MM.1S (cell line): ENCODE measurements around the gene RPS2.

Experiments used
- DNase-seq: peaks from one replicate; pipeline ENCODE4 v3.0.0-alpha.2; 2015
- H2AFZ ChIP-seq: fragments of 300-600 bp; sonication (generic); 2 replicates; pipeline ENCODE4 v1.6.0; 2016; ENCODE audit warnings: antibody characterized with exemption, low read length
- H3F3A ChIP-seq: fragments of 300-600 bp; sonication (generic); 2 replicates; pipeline ENCODE4 v1.6.1; 2016; ENCODE audit warnings: mild to moderate bottlenecking, antibody characterized with exemption, low read length, moderate library complexity, mixed read lengths; ENCODE audit not compliant: insufficient read depth
- H3K27ac ChIP-seq: fragments of 300-600 bp; sonication (generic); 2 replicates; pipeline ENCODE4 v1.5.1; 2016; ENCODE audit warnings: mild to moderate bottlenecking, low read length
- H3K27me3 ChIP-seq: fragments of 300-600 bp; sonication (generic); replicated peaks from 2 replicates; pipeline ENCODE4 v1.6.0; 2016; ENCODE audit warnings: low read length; ENCODE audit not compliant: insufficient read depth
- H3K36me3 ChIP-seq: fragments of 300-600 bp; sonication (generic); replicated peaks from 2 replicates; pipeline ENCODE4 v1.6.1; 2016; ENCODE audit warnings: mild to moderate bottlenecking, low read length, mixed read lengths; ENCODE audit not compliant: insufficient read depth
- H3K4me1 ChIP-seq: fragments of 300-600 bp; sonication (generic); 2 replicates; pipeline ENCODE4 v1.6.1; 2016; ENCODE audit warnings: low read length, mixed read lengths
- H3K4me2 ChIP-seq: fragments of 300-600 bp; sonication (generic); 2 replicates; pipeline ENCODE4 v1.6.0; 2016; ENCODE audit warnings: low read depth, low read length
- H3K4me3 ChIP-seq: fragments of 300-600 bp; sonication (generic); 2 replicates; pipeline ENCODE4 v1.5.1; 2016; ENCODE audit warnings: low read length, mixed read lengths
- H3K79me2 ChIP-seq: fragments of 300-600 bp; sonication (generic); 2 replicates; pipeline ENCODE4 v1.6.1; 2016; ENCODE audit warnings: mixed run types, low read length, mixed read lengths
- H3K9ac ChIP-seq: fragments of 300-600 bp; sonication (generic); 2 replicates; pipeline ENCODE4 v1.6.1; 2016; ENCODE audit warnings: low read length, mixed read lengths
- H3K9me2 ChIP-seq: fragments of 300-600 bp; sonication (generic); replicated peaks from 2 replicates; pipeline ENCODE4 v1.6.1; 2016; ENCODE audit warnings: mild to moderate bottlenecking, low read length, mixed read lengths; ENCODE audit not compliant: insufficient read depth
- H3K9me3 ChIP-seq: fragments of 300-600 bp; sonication (generic); replicated peaks from 2 replicates; pipeline ENCODE4 v1.6.1; 2016; ENCODE audit warnings: mild to moderate bottlenecking, low read length, mixed read lengths; ENCODE audit not compliant: insufficient read depth
- H4K20me1 ChIP-seq: fragments of 300-600 bp; sonication (generic); 2 replicates; pipeline ENCODE4 v1.6.1; 2016; ENCODE audit warnings: mild to moderate bottlenecking, low read length, moderate library complexity, mixed read lengths; ENCODE audit not compliant: insufficient read depth
- EZH2 ChIP-seq: fragments of 300-600 bp; sonication (generic); optimal IDR thresholded peaks from 2 replicates; pipeline ENCODE3; 2017; ENCODE audit warnings: low read depth, mild to moderate bottlenecking, antibody characterized with exemption, low read length, mixed read lengths
- EZH2phosphoT487 ChIP-seq: fragments of 300-600 bp; sonication (generic); IDR thresholded peaks from 2 replicates; pipeline ENCODE4 v1.6.1; 2018; ENCODE audit warnings: antibody characterized with exemption, low read length
- TF ChIP-seq, protein P1 (sequence below): fragments of 300-600 bp; sonication (generic); IDR thresholded peaks from 2 replicates; pipeline ENCODE4 v1.5.1; 2016; ENCODE audit warnings: antibody characterized with exemption, low read length, mixed read lengths

Gene RPS2

DNA sequence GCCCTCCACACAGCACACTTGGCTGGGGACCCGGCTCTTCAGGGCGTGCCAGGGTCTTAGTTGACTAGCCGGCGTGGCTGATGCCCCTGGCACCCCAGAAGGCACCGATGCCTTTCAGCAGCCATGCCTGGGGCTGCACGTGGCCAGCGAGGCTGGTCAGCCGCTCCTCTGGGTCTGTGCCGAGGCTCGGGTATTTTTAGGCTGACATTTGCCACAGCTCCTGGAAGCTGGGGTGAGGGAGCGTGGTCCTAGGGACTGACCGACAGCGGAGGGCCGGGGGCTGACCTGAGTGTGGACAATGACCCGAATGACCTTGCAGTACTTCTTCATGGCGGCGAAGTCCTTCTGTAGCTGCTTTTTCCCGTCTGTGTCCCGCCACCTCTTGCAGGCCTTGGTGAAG lies 14.1 kb downstream of the RPS2 start:
- no peak overlapping the region for H3K9ac ChIP-seq
- H3K9me2 ChIP-seq, result no peaks in the 10 kb centered on the region
- H3K4me1 ChIP-seq, result no peaks in the 10 kb centered on the region
- peaks cover 21% of the 10 kb centered on the region for H3K27me3 ChIP-seq
- H3F3A ChIP-seq, result no peaks in the 10 kb centered on the region
- H3K79me2 ChIP-seq, result no peaks in the 10 kb centered on the region
- no peak for TF ChIP-seq EZH2
- TF ChIP-seq, protein P1, sequence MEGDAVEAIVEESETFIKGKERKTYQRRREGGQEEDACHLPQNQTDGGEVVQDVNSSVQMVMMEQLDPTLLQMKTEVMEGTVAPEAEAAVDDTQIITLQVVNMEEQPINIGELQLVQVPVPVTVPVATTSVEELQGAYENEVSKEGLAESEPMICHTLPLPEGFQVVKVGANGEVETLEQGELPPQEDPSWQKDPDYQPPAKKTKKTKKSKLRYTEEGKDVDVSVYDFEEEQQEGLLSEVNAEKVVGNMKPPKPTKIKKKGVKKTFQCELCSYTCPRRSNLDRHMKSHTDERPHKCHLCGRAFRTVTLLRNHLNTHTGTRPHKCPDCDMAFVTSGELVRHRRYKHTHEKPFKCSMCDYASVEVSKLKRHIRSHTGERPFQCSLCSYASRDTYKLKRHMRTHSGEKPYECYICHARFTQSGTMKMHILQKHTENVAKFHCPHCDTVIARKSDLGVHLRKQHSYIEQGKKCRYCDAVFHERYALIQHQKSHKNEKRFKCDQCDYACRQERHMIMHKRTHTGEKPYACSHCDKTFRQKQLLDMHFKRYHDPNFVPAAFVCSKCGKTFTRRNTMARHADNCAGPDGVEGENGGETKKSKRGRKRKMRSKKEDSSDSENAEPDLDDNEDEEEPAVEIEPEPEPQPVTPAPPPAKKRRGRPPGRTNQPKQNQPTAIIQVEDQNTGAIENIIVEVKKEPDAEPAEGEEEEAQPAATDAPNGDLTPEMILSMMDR, result no peak
- no peak overlapping the region for H3K27ac ChIP-seq
- no peaks in the 10 kb centered on the region for H3K9me3 ChIP-seq
- no peak overlapping the region for H2AFZ ChIP-seq
- H4K20me1 ChIP-seq, result no peaks in the 10 kb centered on the region
- no peaks in the 10 kb centered on the region for H3K36me3 ChIP-seq
- H3K4me2 ChIP-seq, result no peak overlapping the region
- DNase-seq, result no peak
- no peak overlapping the region for H3K4me3 ChIP-seq

DNA sequence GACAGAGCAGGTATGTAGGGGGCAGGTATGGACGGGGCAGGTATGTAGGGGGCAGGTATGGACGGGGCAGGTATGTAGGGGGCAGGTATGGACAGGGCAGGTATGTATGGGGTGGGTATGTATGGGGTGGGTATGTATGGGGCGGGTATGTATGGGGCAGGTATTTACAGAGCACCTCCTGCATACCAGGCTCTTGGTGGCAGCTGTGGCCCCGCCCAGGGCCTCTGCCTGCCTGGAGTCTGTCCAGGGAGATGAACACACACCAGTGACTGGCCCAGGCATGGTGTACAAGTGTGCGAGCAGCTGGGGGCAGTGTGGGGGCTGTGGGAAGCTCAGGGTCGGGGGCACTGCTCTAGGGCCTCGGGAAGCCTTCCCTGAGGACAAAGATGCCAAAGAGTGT lies 14.6 kb downstream of the RPS2 start:
- H4K20me1 ChIP-seq, result no peaks in the 10 kb centered on the region
- H3K4me2 ChIP-seq, result no peak overlapping the region
- H3K9me3 ChIP-seq, result no peaks in the 10 kb centered on the region
- H3K4me1 ChIP-seq, result no peaks in the 10 kb centered on the region
- no peak for DNase-seq
- no peak overlapping the region for H2AFZ ChIP-seq
- no peak overlapping the region for H3K27ac ChIP-seq
- H3K4me3 ChIP-seq, result no peak overlapping the region
- no peaks in the 10 kb centered on the region for H3F3A ChIP-seq
- TF ChIP-seq EZH2 (no peak), EZH2phosphoT487 (no peak)
- TF ChIP-seq, protein P1, result no peak
- H3K9me2 ChIP-seq, result no peaks in the 10 kb centered on the region
- no peak overlapping the region for H3K9ac ChIP-seq
- no peaks in the 10 kb centered on the region for H3K79me2 ChIP-seq
- peaks cover 19% of the 10 kb centered on the region for H3K27me3 ChIP-seq
- no peaks in the 10 kb centered on the region for H3K36me3 ChIP-seq

DNA sequence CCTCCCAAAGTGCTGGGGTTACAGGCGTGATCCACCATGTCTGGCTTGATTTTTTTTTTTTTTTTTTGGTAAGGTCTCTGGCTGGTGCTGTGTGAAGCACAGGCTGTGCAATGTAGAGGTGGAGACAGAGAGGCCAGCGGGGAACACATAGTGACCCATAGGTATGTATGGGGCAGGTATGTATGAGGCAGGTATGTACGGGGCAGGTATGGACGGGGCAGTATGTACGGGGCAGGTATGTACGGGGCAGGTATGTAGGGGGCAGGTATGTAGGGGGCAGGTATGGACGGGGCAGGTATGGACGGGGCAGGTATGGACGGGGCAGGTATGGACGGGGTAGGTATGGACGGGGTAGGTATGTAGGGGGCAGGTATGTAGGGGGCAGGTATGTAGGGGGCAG lies 15.1 kb downstream of the RPS2 start:
- H3K36me3 ChIP-seq, result no peaks in the 10 kb centered on the region
- no peaks in the 10 kb centered on the region for H3F3A ChIP-seq
- H3K4me2 ChIP-seq, result no peak overlapping the region
- no peak for DNase-seq
- no peak for TF ChIP-seq EZH2
- no peak for TF ChIP-seq EZH2phosphoT487
- TF ChIP-seq, protein P1, result no peak
- no peaks in the 10 kb centered on the region for H3K79me2 ChIP-seq
- no peaks in the 10 kb centered on the region for H3K9me2 ChIP-seq
- no peaks in the 10 kb centered on the region for H4K20me1 ChIP-seq
- no peaks in the 10 kb centered on the region for H3K4me1 ChIP-seq
- no peaks in the 10 kb centered on the region for H3K9me3 ChIP-seq
- peaks cover 13% of the 10 kb centered on the region for H3K27me3 ChIP-seq
- H3K4me3 ChIP-seq, result no peak overlapping the region
- H3K9ac ChIP-seq, result no peak overlapping the region
- H3K27ac ChIP-seq, result no peak overlapping the region
- H2AFZ ChIP-seq, result no peak overlapping the region

DNA sequence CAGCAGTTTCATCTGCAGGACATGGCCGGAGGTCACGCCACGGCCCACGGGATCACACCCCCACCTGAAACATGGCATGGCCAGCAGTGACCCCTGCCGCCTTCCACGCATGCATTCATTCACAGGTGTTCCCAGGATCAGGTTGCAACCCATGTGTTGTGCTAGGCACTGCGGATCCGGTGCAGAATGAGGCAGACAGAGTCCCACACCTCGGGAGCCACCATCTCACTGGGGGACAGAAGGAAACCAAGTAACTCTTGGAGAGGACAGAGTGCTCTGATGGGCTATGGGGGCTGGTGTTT lies 17.3 kb downstream of the RPS2 start:
- TF ChIP-seq EZH2 (no peak), EZH2phosphoT487 (no peak)
- TF ChIP-seq, protein P1, result no peak
- H3K4me2 ChIP-seq, result no peak overlapping the region
- no peak overlapping the region for H3K4me3 ChIP-seq
- H3K9me3 ChIP-seq, result no peaks in the 10 kb centered on the region
- H2AFZ ChIP-seq, result no peak overlapping the region
- no peak overlapping the region for H3K9ac ChIP-seq
- H3K4me1 ChIP-seq, result no peaks in the 10 kb centered on the region
- H3K36me3 ChIP-seq, result no peaks in the 10 kb centered on the region
- peaks cover 4% of the 10 kb centered on the region for H3K79me2 ChIP-seq
- H3K27ac ChIP-seq, result no peak overlapping the region
- no peaks in the 10 kb centered on the region for H3F3A ChIP-seq
- no peaks in the 10 kb centered on the region for H3K9me2 ChIP-seq
- H4K20me1 ChIP-seq, result no peaks in the 10 kb centered on the region
- H3K27me3 ChIP-seq, result peaks cover 6% of the 10 kb centered on the region; the same call in 1 of the 2 replicates
- no peak for DNase-seq
